HepG2 (cell line): Measurements from ENCODE around the gene LIPC. TPM values are rescaled to one million over a fixed set of nuclear protein-coding genes. Genes with fewer than 3 reads are reported as not detected.

Experiments
- ATAC-seq: fragments of 200-7000 bp; cut with Tn5 transposase; 3 replicates; pipeline ENCODE4 v1.9.1; 2020; ENCODE audit warnings: mild to moderate bottlenecking, moderate library complexity
- BruUV-seq: library from RNA; stranded (reverse); fragments of 400-500 nt; replicated peaks from 2 replicates; lab custom pipeline; 2021; lab: Mats Ljungman, UMichigan
- CTCF ChIA-PET: fragments of 300-600 bp; formaldehyde crosslinking; extraction: SDS; loops from one replicate; lab custom pipeline; 2021; ENCODE audit warnings: low total read pairs, inconsistent platforms, low intra/inter-chr PET ratio; lab: Yijun Ruan, JAX
- POLR2A ChIA-PET: fragments of 350-600 bp; sonication (Branson Sonifier 250); formaldehyde crosslinking; loops from one replicate; lab custom pipeline; 2020; ENCODE audit warnings: antibody characterized with exemption, inconsistent platforms; lab: Yijun Ruan, JAX
- DNase-seq: peaks from one replicate; pipeline ENCODE4 v3.0.0-alpha.2; 2015; ENCODE audit warnings: low spot score
- FAIRE-seq: peaks from 3 replicates; lab custom pipeline; 2011; peaks lifted over from hg19 to GRCh38; lab: Jason Lieb, UNC
- H2AFZ ChIP-seq: one replicate; pipeline ENCODE4 v1.6.1; 2011; ENCODE audit warnings: low read length, inconsistent platforms
- H3K27ac ChIP-seq: fragments of 300-600 bp; 3 replicates; pipeline ENCODE4 v1.8.0; 2011; ENCODE audit warnings: mixed run types, mild to moderate bottlenecking, mixed read lengths, low read length, inconsistent platforms; ENCODE audit not compliant: insufficient read depth; ENCODE audit errors: extremely low read length
- H3K27me3 ChIP-seq, 2 experiments: fragments of 200-600 bp in 1 of 2; 2 replicates in 1 of 2; 3 replicates in 1 of 2; pipeline versions ENCODE4 v1.6.0 to v1.8.0; 2011; ENCODE audit warnings: low read length in 2 of 2, mild to moderate bottlenecking in 2 of 2, moderate library complexity in 2 of 2, inconsistent platforms in 1 of 2; ENCODE audit not compliant: insufficient read depth in 2 of 2, control insufficient read depth in 1 of 2
- H3K36me3 ChIP-seq, 2 experiments: fragments of 200-600 bp in 1 of 2; replicated peaks in 1 of 2; 2 replicates in 1 of 2; 3 replicates in 1 of 2; pipeline versions ENCODE4 v1.5.1 to v1.8.0; 2011; ENCODE audit warnings: low read length in 2 of 2, inconsistent platforms in 1 of 2; ENCODE audit not compliant: insufficient read depth in 2 of 2, control insufficient read depth in 1 of 2
- H3K4me1 ChIP-seq: 2 replicates; pipeline ENCODE4 v1.5.1; 2012; ENCODE audit warnings: low read length, inconsistent platforms; ENCODE audit not compliant: insufficient read depth
- H3K4me2 ChIP-seq: 2 replicates; pipeline ENCODE4 v1.6.0; 2011; ENCODE audit warnings: low read depth, low read length, inconsistent platforms
- H3K4me3 ChIP-seq, 3 experiments: fragments of 200-600 bp in 1 of 3; sonication (generic), shearing (Covaris generic) in 1 of 3; replicated peaks in 1 of 3; 2 replicates each; pipeline ENCODE4 v1.5.1; 2011 to 2016; ENCODE audit warnings: low read length in 3 of 3, inconsistent platforms in 2 of 3, low read depth in 2 of 3, mild to moderate bottlenecking in 2 of 3, control low read depth in 1 of 3, mixed read lengths in 1 of 3; ENCODE audit not compliant: insufficient read depth in 1 of 3
- H3K79me2 ChIP-seq: one replicate; pipeline ENCODE4 v1.6.1; 2011; ENCODE audit warnings: low read length, inconsistent platforms; ENCODE audit not compliant: insufficient read depth
- H3K9ac ChIP-seq: 2 replicates; pipeline ENCODE4 v1.6.0; 2011; ENCODE audit warnings: mild to moderate bottlenecking, low read depth, low read length, inconsistent platforms; ENCODE audit not compliant: insufficient read depth
- H3K9me3 ChIP-seq: 2 replicates; pipeline ENCODE4 v1.5.1; 2012; ENCODE audit warnings: mild to moderate bottlenecking, low read length
- H4K20me1 ChIP-seq: 2 replicates; pipeline ENCODE4 v1.6.0; 2011; ENCODE audit warnings: inconsistent platforms, mild to moderate bottlenecking, low read length, moderate library complexity; ENCODE audit not compliant: insufficient read depth
- ATF7 ChIP-seq, 2 experiments: fragments of 450-650 bp in 1 of 2; sonication (generic) in 1 of 2; formaldehyde crosslinking in 1 of 2; IDR thresholded peaks; 2 replicates each; pipeline versions ENCODE4 v1.4.0 to v1.6.1; 2016 to 2020; ENCODE audit warnings: antibody characterized with exemption in 1 of 2, mild to moderate bottlenecking in 1 of 2, missing genetic modification reagents in 1 of 2
- CAMTA2 ChIP-seq: sonication (generic); formaldehyde crosslinking; IDR thresholded peaks from 2 replicates; pipeline ENCODE4 v1.4.0; 2020; ENCODE audit warnings: mild to moderate bottlenecking, missing genetic modification reagents, borderline replicate concordance
- CBX1 ChIP-seq: IDR thresholded peaks from one replicate; pipeline ENCODE4 v1.6.1; 2016; ENCODE audit warnings: antibody characterized with exemption, low read depth
- DMAP1 ChIP-seq: IDR thresholded peaks from 2 replicates; pipeline ENCODE4 v1.6.1; 2016
- IRF2 ChIP-seq: IDR thresholded peaks from 2 replicates; pipeline ENCODE4 v1.6.1; 2018; ENCODE audit warnings: missing genetic modification reagents, missing compliant biosample characterization
- MTA3 ChIP-seq: sonication (generic); formaldehyde crosslinking; IDR thresholded peaks from 2 replicates; pipeline ENCODE4 v1.4.0; 2020; ENCODE audit warnings: missing genetic modification reagents
- MXD3 ChIP-seq: IDR thresholded peaks from 2 replicates; pipeline ENCODE4 v1.6.1; 2016; ENCODE audit warnings: mild to moderate bottlenecking, missing biosample characterization, missing genetic modification reagents
- NR2F2 ChIP-seq: IDR thresholded peaks from 2 replicates; pipeline ENCODE4 v1.6.1; 2012; ENCODE audit warnings: low read depth, inconsistent platforms, borderline replicate concordance
- YY1 ChIP-seq: IDR thresholded peaks from 2 replicates; pipeline ENCODE4 v1.6.1; 2011; ENCODE audit warnings: low read length, low read depth, moderate library complexity, mild to moderate bottlenecking; ENCODE audit not compliant: insufficient read depth, insufficient replicate concordance
- ZBTB21 ChIP-seq: sonication (generic); formaldehyde crosslinking; IDR thresholded peaks from 2 replicates; pipeline ENCODE4 v1.4.0; 2020; ENCODE audit warnings: missing genetic modification reagents
- ZNF296 ChIP-seq: sonication (generic); formaldehyde crosslinking; conservative IDR thresholded peaks from 2 replicates; pipeline ENCODE4 v1.5.0; 2020; ENCODE audit warnings: mild to moderate bottlenecking, missing genetic modification reagents
- ZNF678 ChIP-seq: sonication (generic); formaldehyde crosslinking; IDR thresholded peaks from 2 replicates; pipeline ENCODE4 v1.4.0; 2020; ENCODE audit warnings: mild to moderate bottlenecking, missing genetic modification reagents
- ZNF687 ChIP-seq: sonication (generic); formaldehyde crosslinking; IDR thresholded peaks from 2 replicates; pipeline ENCODE4 v1.5.1; 2020; ENCODE audit warnings: mild to moderate bottlenecking, missing genetic modification reagents, moderate library complexity
- ZNF7 ChIP-seq: IDR thresholded peaks from 2 replicates; pipeline ENCODE4 v1.6.1; 2016; ENCODE audit warnings: missing biosample characterization, missing genetic modification reagents
- ZNF788 ChIP-seq: sonication (generic); formaldehyde crosslinking; IDR thresholded peaks from 2 replicates; pipeline ENCODE4 v1.5.0; 2020; ENCODE audit warnings: mild to moderate bottlenecking, missing genetic modification reagents, borderline replicate concordance
- ZSCAN30 ChIP-seq: sonication (generic); formaldehyde crosslinking; IDR thresholded peaks from 2 replicates; pipeline ENCODE4 v1.5.0; 2020; ENCODE audit warnings: mild to moderate bottlenecking, missing genetic modification reagents
- WGBS: methylation state at CpG from one replicate; pipeline ENCODE4 v1.1.6; 2017; ENCODE audit warnings: low lambda C conversion rate; 5-methylcytosine and 5-hydroxymethylcytosine counted together
- in situ Hi-C: cut with HindIII; loops from 2 replicates; pipeline ENCODE4 v1.10.0; 2017; ENCODE audit warnings: low pct_unique_long_range_greater_than_20kb; ENCODE audit not compliant: extremely low pct_ligation_motif_present
- intact Hi-C: fragments of 100-400 bp; cut with micrococcal nuclease; formaldehyde crosslinking; loops from one replicate; pipeline ENCODE4 v1.10.0; 2022; ENCODE audit not compliant: unreplicated experiment
- polyA plus RNA-seq, 8 experiments: library from polyadenylated mRNA; depleted of rRNA in 3 of 8; stranded (reverse) in 7 of 8; unstranded in 1 of 8; fragments of >200 nt; fragmentation: Illumina TruSeq in 4 of 8; extraction: Trizol in 4 of 8; gene quantifications; 2 replicates each; pipeline versions ENCODE4 v1.2.1 to v1.2.3, GENCODE V29; 2011 to 2016; ENCODE audit warnings: low read depth in 4 of 8, missing spikeins in 1 of 8, mixed read lengths in 1 of 8; ENCODE audit not compliant: insufficient read depth in 1 of 8
- total RNA-seq, 5 experiments: library from RNA; depleted of rRNA; stranded (reverse); fragments of >200 nt; fragmentation: Illumina TruSeq; extraction: Trizol; gene quantifications; 2 replicates each; pipeline ENCODE4 v1.2.3, GENCODE V29; 2016; ENCODE audit warnings: low read depth in 1 of 5

The LIPC gene
- total and polyA plus RNA-seq, 2 of the 13 experiments (the other 11 are each of a cell fraction or from before 2014, with no cell fraction given) = 26.0 to 38.0 TPM

- H3K36me3 ChIP-seq = no peaks in the 10 kb centered on the region
- no peak for DNase-seq
- no peaks in the 10 kb centered on the region for H3K79me2 ChIP-seq
- BruUV-seq = no TSS peak
- no peak overlapping the region for H3K4me3 ChIP-seq
- H2AFZ ChIP-seq = no peak overlapping the region
- no peak overlapping the region for H3K9ac ChIP-seq
- in situ Hi-C loops = no loop called here
- peaks cover 44% of the 10 kb centered on the region for H3K4me1 ChIP-seq
- H3K27me3 ChIP-seq = no peaks in the 10 kb centered on the region
- H3K9me3 ChIP-seq = no peaks in the 10 kb centered on the region
- H4K20me1 ChIP-seq = no peaks in the 10 kb centered on the region
- TF ChIP-seq ZNF678 (CRISPR knock-in tag) (no peak), IRF2 (no peak), DMAP1 (CRISPR knock-in tag) (no peak), MTA3 (CRISPR knock-in tag) (no peak), ATF7 (IDR thresholded peaks at IDR 0.05) (no peak), ATF7 (CRISPR knock-in tag; IDR thresholded peaks at IDR 0.05) (no peak)
- FAIRE-seq = no peak
- H3K4me2 ChIP-seq = no peak overlapping the region
- CTCF ChIA-PET = no interaction called here
- intact Hi-C loops = no loop called here
- WGBS = 24% methylated on average over 1 of the region's 1 CpG
- POLR2A ChIA-PET = no interaction called here
- no peak overlapping the region for H3K27ac ChIP-seq
- ATAC-seq = no peak
These were observed 6.0 kb upstream of the LIPC start for GRCh38 chr15:58425834-58426233.

- no TSS peak for BruUV-seq
- in situ Hi-C loops (no loop called here), intact Hi-C loops (no loop called here)
- ATAC-seq (no peak), DNase-seq (no peak), FAIRE-seq (no peak)
- Histone ChIP-seq H2AFZ (no peak overlapping the region), H3K27me3 (no peaks in the 10 kb centered on the region), H3K9me3 (no peaks in the 10 kb centered on the region), H3K4me3 (no peak overlapping the region), H3K9ac (no peak overlapping the region), H3K4me2 (no peak overlapping the region), H4K20me1 (no peaks in the 10 kb centered on the region), H3K4me1 (peaks cover 48% of the 10 kb centered on the region), H3K36me3 (no peaks in the 10 kb centered on the region), H3K27ac (no peak overlapping the region), H3K79me2 (no peaks in the 10 kb centered on the region)
- WGBS = 79% methylated on average over 1 of the region's 1 CpG
- ChIA-PET CTCF (no interaction called here), POLR2A (no interaction called here)
- TF ChIP-seq ZNF788 = no peak
- TF ChIP-seq NR2F2 = no peak
- no peak for TF ChIP-seq ZNF687 (CRISPR knock-in tag)
- TF ChIP-seq MXD3 (CRISPR knock-in tag) = no peak
- TF ChIP-seq ZSCAN30 (CRISPR knock-in tag) = no peak
- no peak for TF ChIP-seq ZNF7 (CRISPR knock-in tag)
- no peak for TF ChIP-seq YY1
- no peak for TF ChIP-seq CAMTA2
- TF ChIP-seq CBX1 = no peak
- no peak for TF ChIP-seq ZNF296 (CRISPR knock-in tag)
- no peak for TF ChIP-seq ZBTB21 (CRISPR knock-in tag)
These were observed 5.3 kb upstream of the LIPC start for GRCh38 chr15:58426501-58426900.
